ENCODE measurements around the gene CASD1. TPM values are rescaled to one million over a fixed set of nuclear protein-coding genes. Genes with fewer than 3 reads are reported as not detected.

The CASD1 gene
- total and polyA plus RNA-seq, 10 of the 15 experiments (the other 5 are each of a cell fraction or from before 2014, with no cell fraction given) = 4.0 to 18.6 (median 10.7) TPM

GRCh38 chr7:94509887-94510581 is 425 bp downstream of the CASD1 start (continued):
- no peak for TF ChIP-seq ZBTB4 (CRISPR knock-in tag; IDR thresholded peaks at IDR 0.05)
- no peak for TF ChIP-seq TBL1XR1 (IDR thresholded peaks at IDR 0.05; ENCODE audit: low read depth, low read length)
- peak; percentile 88 for TF ChIP-seq DPF2 (IDR thresholded peaks at IDR 0.05)
- no peak for TF ChIP-seq ZBED1 (IDR thresholded peaks at IDR 0.05; ENCODE audit: borderline replicate concordance)
- TF ChIP-seq PAX8 (IDR thresholded peaks at IDR 0.05) = no peak
- TF ChIP-seq CHD2 (IDR thresholded peaks at IDR 0.05; ENCODE audit: borderline replicate concordance, low read depth, low read length) = 0 out of 2 replicates have a peak, but pooled peaks have one; percentile 36
- TF ChIP-seq KDM1A (IDR thresholded peaks at IDR 0.05; ENCODE audit: borderline replicate concordance) = no peak
- TF ChIP-seq IKZF1 (conservative IDR thresholded peaks at IDR 0.05) = peak; percentile 81
- no peak for TF ChIP-seq CHD1 (IDR thresholded peaks at IDR 0.05; ENCODE audit: low read depth, low read length)
- no peak for TF ChIP-seq SIX5 (IDR thresholded peaks at IDR 0.05; ENCODE audit: low read depth, low read length, severe bottlenecking)
- no peak for TF ChIP-seq NFIC (IDR thresholded peaks at IDR 0.05; ENCODE audit: low read depth, low read length)
- peak; percentile 85 for TF ChIP-seq POLR2A (IDR thresholded peaks at IDR 0.05; ENCODE audit: low read depth, low read length)
- no peak for TF ChIP-seq RFX5 (IDR thresholded peaks at IDR 0.05; ENCODE audit: low read depth, low read length)
- TF ChIP-seq BCL3 (IDR thresholded peaks at IDR 0.05; ENCODE audit: borderline replicate concordance, insufficient read depth, low read depth, low read length, poor library complexity, severe bottlenecking) = no peak
- TF ChIP-seq PBX3 (IDR thresholded peaks at IDR 0.05; ENCODE audit: insufficient replicate concordance, low read depth, low read length) = no peak
- TF ChIP-seq FOXM1 (IDR thresholded peaks at IDR 0.05; ENCODE audit: low read depth, low read length) = no peak
- no peak for TF ChIP-seq MTA2 (IDR thresholded peaks at IDR 0.05; ENCODE audit: low read depth)
- TF ChIP-seq PML (IDR thresholded peaks at IDR 0.05; ENCODE audit: low read length) = no peak
- TF ChIP-seq ZNF384 (IDR thresholded peaks at IDR 0.05; ENCODE audit: borderline replicate concordance, low read depth, low read length) = no peak
- no peak for TF ChIP-seq NFYA (IDR thresholded peaks at IDR 0.05; ENCODE audit: borderline replicate concordance, low read depth, low read length)
- no peak for TF ChIP-seq ZNF622 (IDR thresholded peaks at IDR 0.05)
- peak; percentile 94 for TF ChIP-seq GATAD2B (conservative IDR thresholded peaks at IDR 0.05; ENCODE audit: low read depth)
- no peak for TF ChIP-seq CBX3 (IDR thresholded peaks at IDR 0.05; ENCODE audit: borderline replicate concordance, low read depth)

Measured in GM12878 (cell line).